Sigmoid colon (tissue), 4 donors: Measurements from ENCODE around the gene NPW.

Source experiments
- CTCF ChIP-seq, 4 experiments: fragments of 450-650 bp in 3 of 4; fragments of 200-600 bp in 1 of 4; IDR thresholded peaks; one replicate each; pipeline ENCODE4 v1.5.1; 2016 to 2019; ENCODE audit warnings: antibody characterized with exemption in 4 of 4, mild to moderate bottlenecking in 3 of 4, moderate library complexity in 2 of 4
- EP300 ChIP-seq, 4 donors: sonication (generic); formaldehyde crosslinking; IDR thresholded peaks; one replicate each; pipeline ENCODE4 v1.6.1; 2017; ENCODE audit warnings: antibody characterized with exemption in 4 of 4
- POLR2AphosphoS5 ChIP-seq, 4 donors: sonication (generic); formaldehyde crosslinking; IDR thresholded peaks; one replicate each; pipeline ENCODE4 v1.6.1; 2017; ENCODE audit warnings: antibody characterized with exemption in 4 of 4

GRCh38 chr16:1980770-1981087 lies 38.9 kb upstream of the NPW start:
- TF ChIP-seq CTCF (IDR thresholded peaks at IDR 0.05) (no peak), EP300 (IDR thresholded peaks at IDR 0.05) (no peak), POLR2AphosphoS5 (IDR thresholded peaks at IDR 0.05) (no peak)
